Measurements from ENCODE around the gene EML1. TPM values are rescaled to one million over a fixed set of nuclear protein-coding genes. Genes with fewer than 3 reads are reported as not detected.

EML1 gene
- polyA plus RNA-seq, 6 donors from 2014 or later: not detected

GRCh38 chr14:99872786-99873440 lies 79.7 kb downstream of the EML1 start:
- H3K9me3 Mint-ChIP-seq: peaks cover 0 to 6% (median 0%) of the 10 kb centered on the region in 7 donors
- no peak overlapping the region for H3K27ac Mint-ChIP-seq
- DNase-seq (no peak), ATAC-seq (ENCODE audit: low read depth in 2 of 2) (no peak)
- no peak overlapping the region for H3K4me3 Mint-ChIP-seq
- H3K4me1 Mint-ChIP-seq: no peaks in the 10 kb centered on the region
- no peaks in the 10 kb centered on the region for H3K36me3 Mint-ChIP-seq
- peaks cover 39 to 78% (median 67%) of the 10 kb centered on the region in 3 donors for H3K27me3 Mint-ChIP-seq

- no peak overlapping the region for H3K4me3 Mint-ChIP-seq
- H3K9me3 Mint-ChIP-seq: peaks cover 0 to 6% (median 0%) of the 10 kb centered on the region in 7 donors
- ATAC-seq (ENCODE audit: low read depth in 2 of 2) (no peak), DNase-seq (no peak)
- no peaks in the 10 kb centered on the region for H3K36me3 Mint-ChIP-seq
- no peaks in the 10 kb centered on the region for H3K4me1 Mint-ChIP-seq
- peaks cover 39 to 75% (median 65%) of the 10 kb centered on the region in 3 donors for H3K27me3 Mint-ChIP-seq
- no peak overlapping the region for H3K27ac Mint-ChIP-seq
These were observed 80.4 kb downstream of the EML1 start for GRCh38 chr14:99873653-99874052.

GRCh38 chr14:99874306-99874705 lies 81.1 kb downstream of the EML1 start:
- no peaks in the 10 kb centered on the region for H3K36me3 Mint-ChIP-seq
- no peak for DNase-seq
- ATAC-seq (ENCODE audit: low read depth in 2 of 2): no peak
- no peak overlapping the region for H3K27ac Mint-ChIP-seq
- peaks cover 41 to 70% (median 59%) of the 10 kb centered on the region in 3 donors for H3K27me3 Mint-ChIP-seq
- H3K4me1 Mint-ChIP-seq: no peaks in the 10 kb centered on the region
- peaks cover 0 to 6% (median 0%) of the 10 kb centered on the region in 7 donors for H3K9me3 Mint-ChIP-seq
- no peak overlapping the region for H3K4me3 Mint-ChIP-seq

- H3K36me3 Mint-ChIP-seq: no peaks in the 10 kb centered on the region
- H3K4me1 Mint-ChIP-seq: no peaks in the 10 kb centered on the region
- peaks cover 41 to 67% (median 53%) of the 10 kb centered on the region in 3 donors for H3K27me3 Mint-ChIP-seq
- H3K9me3 Mint-ChIP-seq: peaks cover 0 to 6% (median 0%) of the 10 kb centered on the region in 7 donors
- no peak overlapping the region for H3K27ac Mint-ChIP-seq
- no peak overlapping the region for H3K4me3 Mint-ChIP-seq
- no peak for ATAC-seq (ENCODE audit: low read depth in 2 of 2)
- no peak for DNase-seq
These were observed 82.2 kb downstream of the EML1 start for GRCh38 chr14:99875421-99875820.

- Mint-ChIP-seq H3K27ac (no peak overlapping the region), H3K4me3 (no peak overlapping the region), H3K36me3 (no peaks in the 10 kb centered on the region), H3K9me3 (peaks cover 0 to 6% (median 0%) of the 10 kb centered on the region in 7 donors), H3K4me1 (no peaks in the 10 kb centered on the region), H3K27me3 (peaks cover 39 to 69% (median 57%) of the 10 kb centered on the region in 3 donors)
- DNase-seq: no peak
- no peak for ATAC-seq (ENCODE audit: low read depth in 2 of 2)
These were observed 82.6 kb downstream of the EML1 start for GRCh38 chr14:99875836-99876235.

- H3K27ac Mint-ChIP-seq: no peak overlapping the region
- no peak for DNase-seq
- ATAC-seq (ENCODE audit: low read depth in 2 of 2): no peak
- H3K36me3 Mint-ChIP-seq: no peaks in the 10 kb centered on the region
- H3K4me3 Mint-ChIP-seq: no peak overlapping the region
- H3K9me3 Mint-ChIP-seq: peaks cover 0 to 6% (median 0%) of the 10 kb centered on the region in 7 donors
- peaks cover 39 to 69% (median 55%) of the 10 kb centered on the region in 3 donors for H3K27me3 Mint-ChIP-seq
- no peaks in the 10 kb centered on the region for H3K4me1 Mint-ChIP-seq
These were observed 83.2 kb downstream of the EML1 start for GRCh38 chr14:99876406-99876805.

GRCh38 chr14:99878563-99878962 lies 85.3 kb downstream of the EML1 start:
- DNase-seq (no peak), ATAC-seq (ENCODE audit: low read depth in 2 of 2) (no peak)
- Mint-ChIP-seq H3K36me3 (no peaks in the 10 kb centered on the region), H3K4me3 (no peak overlapping the region), H3K9me3 (peaks cover 0 to 6% (median 0%) of the 10 kb centered on the region in 7 donors), H3K27me3 (peaks cover 31 to 56% (median 43%) of the 10 kb centered on the region in 3 donors), H3K27ac (no peak overlapping the region), H3K4me1 (no peaks in the 10 kb centered on the region)

- Mint-ChIP-seq H3K9me3 (peaks cover 0 to 6% (median 0%) of the 10 kb centered on the region in 7 donors), H3K4me3 (no peak overlapping the region), H3K36me3 (no peaks in the 10 kb centered on the region), H3K27me3 (peaks cover 29 to 46% (median 40%) of the 10 kb centered on the region in 3 donors), H3K27ac (no peak overlapping the region), H3K4me1 (no peaks in the 10 kb centered on the region)
- ATAC-seq (ENCODE audit: low read depth in 2 of 2): no peak
- no peak for DNase-seq
These were observed 86.4 kb downstream of the EML1 start for GRCh38 chr14:99879401-99880295.

- H3K4me3 Mint-ChIP-seq: no peak overlapping the region
- H3K9me3 Mint-ChIP-seq: peaks cover 0 to 6% (median 0%) of the 10 kb centered on the region in 7 donors
- no peak overlapping the region for H3K27ac Mint-ChIP-seq
- no peaks in the 10 kb centered on the region for H3K4me1 Mint-ChIP-seq
- H3K36me3 Mint-ChIP-seq: no peaks in the 10 kb centered on the region
- H3K27me3 Mint-ChIP-seq: peaks cover 26 to 41% (median 37%) of the 10 kb centered on the region in 3 donors
- DNase-seq (no peak), ATAC-seq (ENCODE audit: low read depth in 2 of 2) (no peak)
These were observed 87.6 kb downstream of the EML1 start for GRCh38 chr14:99880651-99881420.

GRCh38 chr14:99883866-99884650 lies 90.8 kb downstream of the EML1 start:
- Mint-ChIP-seq H3K4me1 (no peaks in the 10 kb centered on the region), H3K9me3 (no peaks in the 10 kb centered on the region), H3K27ac (peak overlapping the region in 1 of 6 donors; percentile 44), H3K4me3 (no peak overlapping the region), H3K36me3 (no peaks in the 10 kb centered on the region), H3K27me3 (peaks cover 15 to 33% (median 20%) of the 10 kb centered on the region in 3 donors)
- ATAC-seq (ENCODE audit: low read depth in 2 of 2): no peak
- DNase-seq: no peak

- H3K9me3 Mint-ChIP-seq: no peaks in the 10 kb centered on the region
- no peak overlapping the region for H3K27ac Mint-ChIP-seq
- peaks cover 8 to 31% (median 26%) of the 10 kb centered on the region in 3 donors for H3K27me3 Mint-ChIP-seq
- no peaks in the 10 kb centered on the region for H3K4me1 Mint-ChIP-seq
- no peaks in the 10 kb centered on the region for H3K36me3 Mint-ChIP-seq
- H3K4me3 Mint-ChIP-seq: no peak overlapping the region
- DNase-seq (peak; percentile 39), ATAC-seq (ENCODE audit: low read depth in 2 of 2) (peak; percentile 41 to 49)
These were observed 91.8 kb downstream of the EML1 start for GRCh38 chr14:99884834-99885648.

GRCh38 chr14:99885649-99885958 lies 92.4 kb downstream of the EML1 start:
- H3K4me3 Mint-ChIP-seq: no peak overlapping the region
- ATAC-seq (ENCODE audit: low read depth in 2 of 2): no peak
- no peaks in the 10 kb centered on the region for H3K36me3 Mint-ChIP-seq
- H3K9me3 Mint-ChIP-seq: no peaks in the 10 kb centered on the region
- H3K4me1 Mint-ChIP-seq: no peaks in the 10 kb centered on the region
- peaks cover 8 to 28% (median 27%) of the 10 kb centered on the region in 3 donors for H3K27me3 Mint-ChIP-seq
- DNase-seq: no peak
- no peak overlapping the region for H3K27ac Mint-ChIP-seq
